ENCODE data around the gene USP24.

The USP24 gene

DNA sequence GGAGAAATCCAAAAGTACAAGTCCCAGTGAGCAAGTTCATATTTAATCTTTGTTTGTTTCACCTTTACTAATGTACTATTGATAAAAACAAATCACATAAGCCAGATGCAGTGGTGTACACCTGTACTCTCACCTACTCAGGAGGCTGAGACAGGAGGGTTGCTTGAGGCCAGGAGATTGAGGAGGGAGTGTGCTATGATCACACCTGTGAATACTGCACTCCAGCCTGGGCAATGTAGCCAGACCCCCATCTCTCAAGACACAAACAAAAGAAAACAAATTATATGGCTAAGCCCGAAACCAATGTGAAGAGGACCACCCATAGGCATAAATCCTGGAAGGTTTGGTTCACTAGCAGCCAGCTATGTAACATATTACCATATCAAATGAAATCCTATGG lies 9.6 kb upstream of the USP24 start:
- DNase-seq (ENCODE audit: insufficient read length): no peak
- no peak for TF ChIP-seq POLR2AphosphoS5 (IDR thresholded peaks at IDR 0.05; ENCODE audit: low read depth, low read length)
- TF ChIP-seq POLR2A (IDR thresholded peaks at IDR 0.05; ENCODE audit: low read depth, low read length): no peak
- TF ChIP-seq TAF1 (IDR thresholded peaks at IDR 0.05; ENCODE audit: borderline replicate concordance, low read depth, low read length): no peak
- FAIRE-seq: no peak

DNA sequence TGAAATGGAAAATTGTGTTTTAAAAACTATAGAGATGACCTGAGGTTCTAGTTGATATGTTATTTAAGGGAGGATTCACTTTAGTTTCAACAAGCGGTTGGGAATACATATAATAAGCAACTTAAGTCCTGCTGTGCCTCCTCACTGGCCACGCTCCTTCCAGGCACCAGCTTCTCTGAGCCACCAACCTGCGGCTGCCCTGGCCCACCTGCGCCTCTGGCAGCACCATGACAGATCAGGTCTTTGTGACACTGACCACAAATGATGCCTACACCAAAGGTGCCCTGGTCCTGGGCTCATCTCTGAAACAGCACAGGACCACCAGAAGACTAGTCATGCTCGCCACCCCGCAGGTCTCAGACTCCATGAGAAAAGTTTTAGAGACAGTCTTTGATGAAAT lies 7.0 kb upstream of the USP24 start:
- DNase-seq (ENCODE audit: insufficient read length): no peak
- FAIRE-seq: no peak
- TF ChIP-seq POLR2A (IDR thresholded peaks at IDR 0.05; ENCODE audit: low read depth, low read length) (no peak), POLR2AphosphoS5 (IDR thresholded peaks at IDR 0.05; ENCODE audit: low read depth, low read length) (no peak), TAF1 (IDR thresholded peaks at IDR 0.05; ENCODE audit: borderline replicate concordance, low read depth, low read length) (no peak)

DNA sequence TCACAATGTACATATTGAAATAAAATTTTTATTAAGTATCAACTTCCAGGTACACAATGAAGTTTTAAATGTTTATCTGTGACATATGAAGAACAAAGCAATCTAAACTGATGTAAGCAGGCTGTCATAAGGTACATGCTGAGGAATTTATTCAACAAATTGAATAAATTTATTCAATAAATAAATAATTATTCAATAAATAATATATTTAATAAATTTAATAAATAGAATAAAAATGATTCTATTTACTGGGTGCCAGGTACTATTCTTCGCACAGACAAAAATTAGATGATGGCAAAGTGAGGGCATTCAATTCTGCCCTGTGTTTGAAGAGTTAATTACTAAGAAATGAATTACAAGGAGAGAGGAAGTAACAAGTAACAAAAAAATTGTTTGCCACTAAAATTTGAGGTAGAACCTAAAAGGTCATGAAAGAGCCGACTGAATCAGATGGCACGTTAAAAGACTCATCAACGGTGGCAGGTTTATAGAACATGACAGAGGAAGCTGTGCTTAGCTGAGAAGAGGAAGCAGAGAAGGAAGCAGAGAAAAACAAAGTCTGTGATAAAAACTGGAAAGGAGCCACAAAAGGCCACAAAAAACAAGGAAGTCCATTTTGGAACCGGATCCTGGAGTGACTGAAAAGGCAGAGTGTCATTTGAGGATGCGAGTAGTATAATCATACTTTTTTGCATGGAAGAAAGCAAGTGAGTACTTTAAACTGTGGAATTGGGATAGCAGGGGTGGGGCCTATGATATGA lies 2.2 kb upstream of the USP24 start:
- DNase-seq (ENCODE audit: insufficient read length) (no peak), FAIRE-seq (no peak)

DNA sequence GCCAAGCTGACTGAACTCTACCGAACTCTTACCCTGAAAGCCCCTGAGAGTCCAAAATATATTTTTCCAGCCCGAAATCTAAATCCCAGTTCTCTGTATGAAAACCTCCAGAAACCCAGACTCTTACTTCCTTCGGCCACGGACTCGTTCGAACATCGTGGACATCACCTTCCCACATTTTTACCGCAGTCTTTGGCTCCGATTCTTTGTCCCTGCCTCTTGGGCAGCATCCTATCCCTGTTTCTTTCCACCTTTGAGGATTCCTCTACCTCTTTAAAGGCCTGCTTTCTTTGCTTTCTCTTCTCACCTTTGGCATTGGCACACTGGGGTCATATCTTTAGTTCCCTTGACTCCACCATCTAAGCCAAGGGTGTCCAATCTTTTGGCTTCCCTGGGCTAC lies 932 bp upstream of the USP24 start:
- no peak for TF ChIP-seq POLR2A (IDR thresholded peaks at IDR 0.05; ENCODE audit: low read depth, low read length)
- no peak for TF ChIP-seq TAF1 (IDR thresholded peaks at IDR 0.05; ENCODE audit: borderline replicate concordance, low read depth, low read length)
- no peak for TF ChIP-seq POLR2AphosphoS5 (IDR thresholded peaks at IDR 0.05; ENCODE audit: low read depth, low read length)
- DNase-seq (ENCODE audit: insufficient read length): no peak
- no peak for FAIRE-seq

More for the DNA sequence above, 2.2 kb upstream of the USP24 start:
- TF ChIP-seq TAF1 (IDR thresholded peaks at IDR 0.05; ENCODE audit: borderline replicate concordance, low read depth, low read length): no peak
- no peak for TF ChIP-seq POLR2A (IDR thresholded peaks at IDR 0.05; ENCODE audit: low read depth, low read length)
- no peak for TF ChIP-seq POLR2AphosphoS5 (IDR thresholded peaks at IDR 0.05; ENCODE audit: low read depth, low read length)

DNA sequence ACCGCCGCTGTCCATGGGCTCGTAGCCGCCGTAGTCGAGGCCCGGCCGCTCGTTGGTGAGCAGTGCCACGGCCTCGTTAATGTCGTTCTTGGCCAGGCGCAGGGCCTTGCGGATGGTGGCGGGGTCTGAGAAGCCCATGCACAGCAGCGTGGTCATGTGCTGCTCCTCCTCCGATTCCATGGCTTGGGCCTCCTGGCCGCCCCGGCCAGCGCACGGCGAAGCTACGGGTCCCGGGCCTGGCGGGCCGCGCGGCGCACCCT lies 300 bp downstream of the USP24 start:
- no peak for FAIRE-seq
- no peak for TF ChIP-seq POLR2A (IDR thresholded peaks at IDR 0.05; ENCODE audit: low read depth, low read length)
- no peak for TF ChIP-seq POLR2AphosphoS5 (IDR thresholded peaks at IDR 0.05; ENCODE audit: low read depth, low read length)
- TF ChIP-seq TAF1 (IDR thresholded peaks at IDR 0.05; ENCODE audit: borderline replicate concordance, low read depth, low read length): no peak
- no peak for DNase-seq (ENCODE audit: insufficient read length)

DNA sequence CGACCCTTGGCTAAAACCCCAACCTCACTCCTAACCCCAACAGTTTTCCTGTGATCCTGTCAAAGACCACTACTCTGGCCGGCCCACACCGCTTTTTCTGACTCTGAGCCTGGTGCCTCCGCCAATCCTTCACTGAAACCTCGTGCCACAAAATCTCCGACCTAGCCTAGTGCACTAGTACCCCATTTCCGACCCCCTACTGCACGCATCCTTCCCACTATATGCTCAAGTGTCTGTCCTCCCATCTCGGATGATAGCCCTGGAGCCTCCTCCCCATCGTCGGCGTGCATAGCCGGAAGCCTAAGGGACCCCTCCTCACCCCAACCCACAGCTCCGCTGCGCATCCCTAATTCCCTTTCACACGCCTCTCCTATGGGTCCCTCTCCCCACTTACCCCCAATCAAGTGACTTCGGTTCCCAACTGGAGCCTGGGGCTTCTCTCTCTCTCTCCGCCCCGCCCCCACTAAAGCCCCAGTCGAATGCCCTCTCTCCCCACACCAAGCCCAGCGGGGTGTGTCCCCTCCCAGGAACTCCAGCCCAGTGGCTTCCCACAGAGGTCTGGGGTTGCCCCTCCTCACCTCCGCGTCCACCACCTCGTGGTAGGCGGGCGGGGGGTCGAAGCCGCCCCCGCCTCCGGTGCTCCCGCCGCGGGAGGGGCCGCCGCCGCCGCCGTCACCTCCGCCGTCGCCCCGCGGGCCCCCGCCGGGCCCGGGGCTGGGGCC lies 791 bp downstream of the USP24 start:
- no peak for DNase-seq (ENCODE audit: insufficient read length)
- peak; percentile 40 for FAIRE-seq
- TF ChIP-seq POLR2A (IDR thresholded peaks at IDR 0.05; ENCODE audit: low read depth, low read length) (no peak), TAF1 (IDR thresholded peaks at IDR 0.05; ENCODE audit: borderline replicate concordance, low read depth, low read length) (no peak), POLR2AphosphoS5 (IDR thresholded peaks at IDR 0.05; ENCODE audit: low read depth, low read length) (no peak)

DNA sequence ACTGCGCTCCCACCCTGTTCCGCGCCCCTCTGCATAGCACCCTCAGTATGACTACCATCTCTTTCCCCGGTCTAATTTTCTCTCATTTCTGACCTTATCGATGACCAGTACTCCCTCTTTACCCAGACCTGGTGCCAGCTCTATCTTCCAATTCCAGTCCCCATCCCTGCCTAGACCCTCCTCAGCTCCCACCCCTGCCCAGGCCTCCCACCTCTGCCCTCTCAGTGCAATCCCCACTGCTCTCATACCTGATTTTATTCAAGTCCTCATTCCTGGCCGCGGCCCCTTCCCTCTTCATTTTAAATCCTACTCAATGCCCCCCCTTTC lies 1.3 kb downstream of the USP24 start:
- FAIRE-seq: no peak

DNA sequence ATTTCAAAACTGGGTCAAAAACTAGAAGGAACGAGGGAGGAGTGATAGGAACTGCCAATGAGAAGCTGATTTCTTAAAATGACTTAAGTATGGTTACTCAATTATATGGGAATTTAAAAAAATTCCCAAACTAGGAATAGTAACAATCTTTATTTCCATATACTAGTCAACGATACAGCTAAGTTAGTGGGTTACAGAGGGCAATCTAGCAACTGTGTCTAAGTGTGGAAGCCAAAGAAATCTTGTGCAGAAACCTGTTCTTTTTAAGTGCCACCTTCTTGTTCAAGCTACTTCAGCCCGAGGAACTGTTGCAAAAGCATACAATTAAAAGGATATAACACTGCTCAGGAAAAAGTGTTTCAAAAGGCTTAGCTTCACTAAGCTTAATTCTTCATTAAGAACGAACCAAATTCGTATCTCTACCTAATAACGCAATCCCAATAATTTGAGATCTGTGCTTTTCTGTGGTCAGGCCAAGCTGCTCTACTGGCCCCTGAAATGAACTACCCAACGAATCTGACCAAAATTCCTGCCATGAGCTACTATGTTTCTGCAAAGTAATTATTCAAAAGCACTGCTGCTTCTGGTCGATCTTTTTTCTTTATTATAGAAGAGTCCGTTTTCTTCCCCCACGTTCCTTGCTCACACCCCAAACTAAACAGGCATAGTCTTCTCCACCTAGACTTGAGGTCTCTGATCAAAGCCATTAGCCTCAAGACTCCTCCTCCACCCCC lies 1.8 kb downstream of the USP24 start:
- DNase-seq (ENCODE audit: insufficient read length) (no peak), FAIRE-seq (no peak)
- no peak for TF ChIP-seq POLR2A (IDR thresholded peaks at IDR 0.05; ENCODE audit: low read depth, low read length)
- TF ChIP-seq POLR2AphosphoS5 (IDR thresholded peaks at IDR 0.05; ENCODE audit: low read depth, low read length): no peak
- TF ChIP-seq TAF1 (IDR thresholded peaks at IDR 0.05; ENCODE audit: borderline replicate concordance, low read depth, low read length): no peak

More for the DNA sequence above, 1.3 kb downstream of the USP24 start:
- no peak for TF ChIP-seq POLR2A (IDR thresholded peaks at IDR 0.05; ENCODE audit: low read depth, low read length)
- TF ChIP-seq POLR2AphosphoS5 (IDR thresholded peaks at IDR 0.05; ENCODE audit: low read depth, low read length): no peak
- DNase-seq (ENCODE audit: insufficient read length): no peak

DNA sequence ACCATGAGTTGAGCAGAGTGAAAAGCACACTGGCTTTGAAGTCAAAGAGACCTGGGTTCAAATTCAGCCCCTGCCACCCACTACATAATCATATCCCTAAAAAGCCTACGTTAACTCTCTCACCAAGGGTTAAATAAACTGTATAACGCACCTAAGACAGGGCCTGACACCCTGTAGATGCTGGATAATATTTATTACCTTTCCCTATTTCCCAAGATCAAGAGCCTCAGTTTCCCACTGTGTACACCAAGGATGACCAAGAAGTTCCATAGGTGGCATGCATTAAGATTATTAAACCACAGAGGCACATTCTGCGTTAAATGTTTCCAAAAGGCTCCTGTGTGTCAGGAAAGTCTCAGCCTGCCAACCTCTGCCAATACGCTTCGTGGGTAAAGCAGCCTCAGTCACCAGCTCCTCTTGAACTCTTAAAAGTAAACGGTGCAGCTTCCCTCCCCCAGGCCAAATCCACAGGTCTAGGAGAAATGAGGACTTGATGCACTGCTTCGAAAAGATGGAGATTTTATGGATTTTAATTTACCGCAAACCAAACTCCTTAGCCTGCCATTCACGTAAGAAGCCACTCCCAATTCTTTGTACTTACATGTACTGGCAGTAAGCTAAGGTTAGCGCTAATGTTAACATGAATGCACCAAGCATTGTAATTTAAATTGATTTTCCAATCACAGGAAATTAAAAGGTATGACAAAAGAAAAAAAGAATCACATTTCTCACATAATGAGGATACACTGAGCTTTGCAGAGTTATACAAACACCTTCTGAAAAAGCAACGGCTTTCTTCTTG lies 2.6 kb downstream of the USP24 start:
- no peak for FAIRE-seq
- DNase-seq (ENCODE audit: insufficient read length): no peak
- no peak for TF ChIP-seq POLR2AphosphoS5 (IDR thresholded peaks at IDR 0.05; ENCODE audit: low read depth, low read length)
- TF ChIP-seq POLR2A (IDR thresholded peaks at IDR 0.05; ENCODE audit: low read depth, low read length): no peak
- TF ChIP-seq TAF1 (IDR thresholded peaks at IDR 0.05; ENCODE audit: borderline replicate concordance, low read depth, low read length): no peak

DNA sequence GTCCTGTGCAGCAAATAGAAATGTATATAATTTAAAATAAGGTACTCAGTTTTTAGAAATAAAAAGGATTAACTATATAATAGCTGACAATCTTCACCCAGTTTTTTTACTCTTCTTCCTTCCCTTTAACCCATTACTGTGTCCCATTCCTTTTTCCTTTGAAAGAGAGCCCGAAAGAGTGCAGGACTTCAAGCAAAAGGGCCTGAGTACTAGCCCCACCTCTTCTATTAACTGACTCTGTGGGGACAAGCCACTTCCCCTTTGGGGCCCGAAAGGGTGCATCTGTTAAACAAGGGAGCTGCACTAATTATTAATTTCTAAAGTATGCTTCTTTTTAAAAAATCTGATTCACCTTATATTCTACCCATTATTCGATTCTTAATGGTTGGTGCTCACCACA lies 3.3 kb downstream of the USP24 start:
- FAIRE-seq: no peak
- TF ChIP-seq POLR2AphosphoS5 (IDR thresholded peaks at IDR 0.05; ENCODE audit: low read depth, low read length): no peak
- TF ChIP-seq TAF1 (IDR thresholded peaks at IDR 0.05; ENCODE audit: borderline replicate concordance, low read depth, low read length): no peak
- TF ChIP-seq POLR2A (IDR thresholded peaks at IDR 0.05; ENCODE audit: low read depth, low read length): no peak
- DNase-seq (ENCODE audit: insufficient read length): no peak
